HCT116 (cell line): ENCODE data around the gene ATP5F1A. TPM values are rescaled to one million over a fixed set of nuclear protein-coding genes. Genes with fewer than 3 reads are reported as not detected.

Experiments
- ATAC-seq: fragments of 200-7000 bp; cut with Tn5 transposase; 2 replicates; pipeline ENCODE4 v1.9.1; 2020; ENCODE audit warnings: mild to moderate bottlenecking, moderate library complexity
- BruUV-seq: library from RNA; stranded (reverse); fragments of 400-500 nt; replicated peaks from 2 replicates; lab custom pipeline; 2021; lab: Mats Ljungman, UMichigan
- CTCF ChIA-PET: fragments of 300-600 bp; sonication (Branson Sonifier 250); formaldehyde crosslinking; loops from one replicate; lab custom pipeline; 2021; ENCODE audit warnings: antibody characterized with exemption; lab: Charles Lee
- POLR2A ChIA-PET: fragments of 300-600, 350-600 bp; sonication (Branson Sonifier 250); formaldehyde crosslinking; loops from one replicate; lab custom pipeline; 2021; ENCODE audit warnings: antibody characterized with exemption; lab: Charles Lee
- RAD21 ChIA-PET, 2 experiments: fragments of 300-600 bp; sonication (Branson Sonifier 250); formaldehyde crosslinking; loops; one replicate each; lab custom pipeline; 2023; ENCODE audit warnings: low total read pairs in 2 of 2; ENCODE audit not compliant: uncharacterized antibody in 2 of 2, unreplicated experiment in 2 of 2, low non-redundant PET in 1 of 2; lab: Charles Lee
- DNase-seq: peaks from one replicate; pipeline ENCODE4 v3.0.0-alpha.2; 2010; ENCODE audit warnings: low read depth, low spot score
- H2AFZ ChIP-seq: fragments of 200-600 bp; shearing (Covaris generic), sonication (generic); 2 replicates; pipeline ENCODE4 v1.6.1; 2017; ENCODE audit warnings: low read depth, mixed run types, mixed read lengths, antibody characterized with exemption, low read length; ENCODE audit not compliant: poor library complexity, severe bottlenecking
- H3K27ac ChIP-seq: 2 replicates; pipeline ENCODE4 v1.5.1; 2012; ENCODE audit warnings: low read depth, low read length
- H3K27me3 ChIP-seq: fragments of 200-600 bp; sonication (generic); 2 replicates; pipeline ENCODE4 v1.6.1; 2016; ENCODE audit warnings: mixed run types, low read length, mixed read lengths; ENCODE audit not compliant: insufficient read depth
- H3K36me3 ChIP-seq, 2 experiments: fragments of 200-500 bp in 1 of 2; fragments of 200-600 bp in 1 of 2; sonication (Bioruptor generic) in 1 of 2; sonication (generic) in 1 of 2; 2 replicates each; pipeline versions ENCODE4 v1.5.1 to v1.6.1; 2014 to 2016; ENCODE audit warnings: low read length in 2 of 2, inconsistent platforms in 1 of 2, mixed read lengths in 1 of 2, mixed run types in 1 of 2; ENCODE audit not compliant: insufficient read depth in 2 of 2, control insufficient read depth in 1 of 2
- H3K4me1 ChIP-seq, 2 experiments: fragments of 200-600 bp in 1 of 2; sonication (generic) in 1 of 2; 2 replicates each; pipeline versions ENCODE4 v1.5.1 to v1.6.1; 2012 to 2017; ENCODE audit warnings: low read length in 2 of 2, inconsistent platforms in 1 of 2, mild to moderate bottlenecking in 1 of 2, mixed read lengths in 1 of 2, mixed run types in 1 of 2, moderate library complexity in 1 of 2; ENCODE audit not compliant: insufficient read depth in 2 of 2, control insufficient read depth in 1 of 2
- H3K4me2 ChIP-seq: fragments of 200-600 bp; sonication (generic); 2 replicates; pipeline ENCODE4 v1.6.1; 2017; ENCODE audit warnings: mixed run types, low read length, mixed read lengths
- H3K4me3 ChIP-seq, 2 experiments: fragments of 200-600 bp in 1 of 2; sonication (generic) in 1 of 2; replicated peaks in 1 of 2; 2 replicates each; pipeline ENCODE4 v1.5.1; 2011 to 2016; ENCODE audit warnings: low read length in 2 of 2, control low read depth in 1 of 2, low read depth in 1 of 2, mild to moderate bottlenecking in 1 of 2, mixed read lengths in 1 of 2, mixed run types in 1 of 2
- H3K79me2 ChIP-seq: fragments of 200-600 bp; sonication (generic); 2 replicates; pipeline ENCODE4 v1.6.1; 2017; ENCODE audit warnings: mild to moderate bottlenecking, mixed run types, low read length, moderate library complexity, mixed read lengths; ENCODE audit not compliant: insufficient read depth
- H3K9ac ChIP-seq: fragments of 200-600 bp; sonication (generic); 2 replicates; pipeline ENCODE4 v1.6.1; 2016; ENCODE audit warnings: low read length, mixed read lengths
- H3K9me2 ChIP-seq: fragments of 200-600 bp; sonication (generic), shearing (Covaris generic); 2 replicates; pipeline ENCODE4 v1.6.1; 2017; ENCODE audit warnings: mixed run types, mild to moderate bottlenecking, moderate library complexity; ENCODE audit not compliant: insufficient read depth
- H3K9me3 ChIP-seq, 2 experiments: fragments of 200-500 bp in 1 of 2; fragments of 200-600 bp in 1 of 2; sonication (Bioruptor generic) in 1 of 2; sonication (generic) in 1 of 2; 2 replicates each; pipeline ENCODE4 v1.6.1; 2014 to 2017; ENCODE audit warnings: low read length in 2 of 2, mixed read lengths in 2 of 2, inconsistent platforms in 1 of 2, low read depth in 1 of 2, mild to moderate bottlenecking in 1 of 2, mixed run types in 1 of 2, moderate library complexity in 1 of 2; ENCODE audit not compliant: control insufficient read depth in 1 of 2, insufficient read depth in 1 of 2
- H4K20me1 ChIP-seq: fragments of 200-600 bp; sonication (generic), shearing (Covaris generic); 2 replicates; pipeline ENCODE4 v1.6.1; 2017; ENCODE audit warnings: mixed run types, mild to moderate bottlenecking, moderate library complexity; ENCODE audit not compliant: insufficient read depth
- ATF3 ChIP-seq: IDR thresholded peaks from 2 replicates; pipeline ENCODE4 v1.6.1; 2012
- EGR1 ChIP-seq: IDR thresholded peaks from 2 replicates; pipeline ENCODE4 v1.6.1; 2012; ENCODE audit warnings: low read depth
- ELF1 ChIP-seq: IDR thresholded peaks from 2 replicates; pipeline ENCODE4 v1.6.1; 2012; ENCODE audit warnings: low read depth, borderline replicate concordance
- EZH2phosphoT487 ChIP-seq: fragments of 200-600 bp; IDR thresholded peaks from 2 replicates; pipeline ENCODE4 v1.6.1; 2018; ENCODE audit warnings: antibody characterized with exemption, borderline replicate concordance
- JUND ChIP-seq: IDR thresholded peaks from 2 replicates; pipeline ENCODE4 v1.6.1; 2012
- POLR2A ChIP-seq: IDR thresholded peaks from 2 replicates; pipeline ENCODE4 v1.7.0; 2011; ENCODE audit warnings: borderline replicate concordance; ENCODE audit not compliant: insufficient read depth, insufficient read length; ENCODE audit errors: extremely low read depth
- POLR2AphosphoS5 ChIP-seq: IDR thresholded peaks from 2 replicates; pipeline ENCODE4 v1.6.1; 2011; ENCODE audit warnings: mild to moderate bottlenecking, low read depth, low read length, moderate library complexity
- RAD21 ChIP-seq: IDR thresholded peaks from 2 replicates; pipeline ENCODE4 v1.6.1; 2012; ENCODE audit warnings: low read depth, mild to moderate bottlenecking
- SRF ChIP-seq: IDR thresholded peaks from 2 replicates; pipeline ENCODE4 v1.6.1; 2012; ENCODE audit warnings: low read depth
- TCF7L2 ChIP-seq: IDR thresholded peaks from 2 replicates; pipeline ENCODE4 v1.7.0; 2011; ENCODE audit warnings: borderline replicate concordance, inconsistent platforms; ENCODE audit not compliant: insufficient read depth, insufficient read length; ENCODE audit errors: extremely low read depth
- YY1 ChIP-seq: IDR thresholded peaks from 2 replicates; pipeline ENCODE4 v1.6.1; 2011; ENCODE audit warnings: low read length, low read depth, moderate library complexity, mild to moderate bottlenecking; ENCODE audit not compliant: insufficient replicate concordance; ENCODE audit errors: extremely low read depth
- ZFX ChIP-seq: fragments of 450-650 bp; IDR thresholded peaks from 2 replicates; pipeline ENCODE4 v1.6.1; 2017
- ZNF274 ChIP-seq: fragments of 200-500 bp; sonication (Bioruptor generic); IDR thresholded peaks from 2 replicates; pipeline ENCODE4 v1.6.1; 2014; ENCODE audit warnings: mild to moderate bottlenecking, low read depth, low read length, inconsistent platforms
- intact Hi-C: fragments of 100-400 bp; cut with micrococcal nuclease; formaldehyde crosslinking; loops from 2 replicates; pipeline ENCODE4 v1.10.0; 2022
- total RNA-seq: library from RNA; stranded (reverse); gene quantifications from one replicate; pipeline ENCODE4 v1.2.1, GENCODE V29; 2021; ENCODE audit not compliant: unreplicated experiment
- TF ChIP-seq, protein P1 (sequence below): IDR thresholded peaks from 2 replicates; pipeline ENCODE4 v1.6.1; 2011; ENCODE audit warnings: mild to moderate bottlenecking, low read length, moderate library complexity; ENCODE audit not compliant: insufficient replicate concordance; ENCODE audit errors: extremely low read depth
- TF ChIP-seq, protein P2 (sequence below), 3 experiments: fragments of 200-600 bp in 1 of 3; sonication (generic) in 1 of 3; IDR thresholded peaks in 2 of 3; conservative IDR thresholded peaks in 1 of 3; 2 replicates each; pipeline ENCODE4 v1.5.1; 2012 to 2017; ENCODE audit warnings: low read depth in 2 of 3, low read length in 2 of 3, antibody characterized with exemption in 1 of 3, borderline replicate concordance in 1 of 3, control low read depth in 1 of 3, mild to moderate bottlenecking in 1 of 3, mixed read lengths in 1 of 3, mixed run types in 1 of 3, moderate library complexity in 1 of 3; ENCODE audit not compliant: insufficient read depth in 1 of 3

The ATP5F1A gene
- total RNA-seq, 1 experiment from 2014 or later, result 563 TPM

- POLR2A ChIA-PET, result no interaction called here
- Histone ChIP-seq H3K9me3 (no peaks in the 10 kb centered on the region), H3K4me1 (no peaks in the 10 kb centered on the region), H3K79me2 (no peaks in the 10 kb centered on the region), H4K20me1 (no peaks in the 10 kb centered on the region), H3K9me2 (no peaks in the 10 kb centered on the region), H3K9ac (no peak overlapping the region), H2AFZ (no peak overlapping the region), H3K36me3 (no peaks in the 10 kb centered on the region), H3K4me3 (no peak overlapping the region), H3K27me3 (no peaks in the 10 kb centered on the region), H3K4me2 (no peak overlapping the region), H3K27ac (no peak overlapping the region)
- CTCF ChIA-PET, result no interaction called here
- intact Hi-C loops, result no loop called here
- DNase-seq, result no peak
- RAD21 ChIA-PET, result no interaction called here
- TF ChIP-seq ELF1, result no peak
- TF ChIP-seq SRF, result no peak
- no peak for TF ChIP-seq ATF3
- TF ChIP-seq, protein P1, sequence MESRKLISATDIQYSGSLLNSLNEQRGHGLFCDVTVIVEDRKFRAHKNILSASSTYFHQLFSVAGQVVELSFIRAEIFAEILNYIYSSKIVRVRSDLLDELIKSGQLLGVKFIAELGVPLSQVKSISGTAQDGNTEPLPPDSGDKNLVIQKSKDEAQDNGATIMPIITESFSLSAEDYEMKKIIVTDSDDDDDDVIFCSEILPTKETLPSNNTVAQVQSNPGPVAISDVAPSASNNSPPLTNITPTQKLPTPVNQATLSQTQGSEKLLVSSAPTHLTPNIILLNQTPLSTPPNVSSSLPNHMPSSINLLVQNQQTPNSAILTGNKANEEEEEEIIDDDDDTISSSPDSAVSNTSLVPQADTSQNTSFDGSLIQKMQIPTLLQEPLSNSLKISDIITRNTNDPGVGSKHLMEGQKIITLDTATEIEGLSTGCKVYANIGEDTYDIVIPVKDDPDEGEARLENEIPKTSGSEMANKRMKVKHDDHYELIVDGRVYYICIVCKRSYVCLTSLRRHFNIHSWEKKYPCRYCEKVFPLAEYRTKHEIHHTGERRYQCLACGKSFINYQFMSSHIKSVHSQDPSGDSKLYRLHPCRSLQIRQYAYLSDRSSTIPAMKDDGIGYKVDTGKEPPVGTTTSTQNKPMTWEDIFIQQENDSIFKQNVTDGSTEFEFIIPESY, result no peak
- no peak for TF ChIP-seq JUND
- TF ChIP-seq POLR2A, result no peak
- TF ChIP-seq ZFX, result no peak
- TF ChIP-seq RAD21, result no peak
- ATAC-seq, result no peak
- no TSS peak for BruUV-seq
Measured at GRCh38 chr18:46050268-46050667, 47.8 kb downstream of the ATP5F1A start.

- Histone ChIP-seq H3K9ac (no peak overlapping the region), H2AFZ (no peak overlapping the region), H3K36me3 (no peaks in the 10 kb centered on the region), H3K4me1 (no peaks in the 10 kb centered on the region), H3K27ac (no peak overlapping the region), H3K4me3 (no peak overlapping the region), H3K79me2 (no peaks in the 10 kb centered on the region; the same call in 1 of the 2 replicates), H3K27me3 (no peaks in the 10 kb centered on the region), H3K4me2 (no peak overlapping the region), H4K20me1 (no peaks in the 10 kb centered on the region), H3K9me3 (no peaks in the 10 kb centered on the region), H3K9me2 (no peaks in the 10 kb centered on the region)
- DNase-seq, result no peak
- intact Hi-C loops, result no loop called here
- RAD21 ChIA-PET, result no interaction called here
- BruUV-seq, result no TSS peak
- POLR2A ChIA-PET, result no interaction called here
- no peak for ATAC-seq
- CTCF ChIA-PET, result no interaction called here
- TF ChIP-seq ZFX (no peak), TCF7L2 (no peak), EZH2phosphoT487 (no peak), EGR1 (no peak), POLR2AphosphoS5 (no peak), ZNF274 (no peak), YY1 (no peak)
- TF ChIP-seq, protein P1, result no peak
- TF ChIP-seq, protein P2, sequence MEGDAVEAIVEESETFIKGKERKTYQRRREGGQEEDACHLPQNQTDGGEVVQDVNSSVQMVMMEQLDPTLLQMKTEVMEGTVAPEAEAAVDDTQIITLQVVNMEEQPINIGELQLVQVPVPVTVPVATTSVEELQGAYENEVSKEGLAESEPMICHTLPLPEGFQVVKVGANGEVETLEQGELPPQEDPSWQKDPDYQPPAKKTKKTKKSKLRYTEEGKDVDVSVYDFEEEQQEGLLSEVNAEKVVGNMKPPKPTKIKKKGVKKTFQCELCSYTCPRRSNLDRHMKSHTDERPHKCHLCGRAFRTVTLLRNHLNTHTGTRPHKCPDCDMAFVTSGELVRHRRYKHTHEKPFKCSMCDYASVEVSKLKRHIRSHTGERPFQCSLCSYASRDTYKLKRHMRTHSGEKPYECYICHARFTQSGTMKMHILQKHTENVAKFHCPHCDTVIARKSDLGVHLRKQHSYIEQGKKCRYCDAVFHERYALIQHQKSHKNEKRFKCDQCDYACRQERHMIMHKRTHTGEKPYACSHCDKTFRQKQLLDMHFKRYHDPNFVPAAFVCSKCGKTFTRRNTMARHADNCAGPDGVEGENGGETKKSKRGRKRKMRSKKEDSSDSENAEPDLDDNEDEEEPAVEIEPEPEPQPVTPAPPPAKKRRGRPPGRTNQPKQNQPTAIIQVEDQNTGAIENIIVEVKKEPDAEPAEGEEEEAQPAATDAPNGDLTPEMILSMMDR (IDR thresholded peaks at IDR 0.05 in 2 of 3, conservative IDR thresholded peaks at IDR 0.05 in 1 of 3; ENCODE audit: borderline replicate concordance in 1 of 3, insufficient read depth in 1 of 3, low read depth in 2 of 3, low read length in 2 of 3), result no peak
Measured at GRCh38 chr18:46048641-46049040, 49.5 kb downstream of the ATP5F1A start.
